ENCODE measurements around the gene SLC25A47. TPM values are rescaled to one million over a fixed set of nuclear protein-coding genes. Genes with fewer than 3 reads are reported as not detected.

The SLC25A47 gene
- total RNA-seq, 1 experiment from 2014 or later: not detected

GRCh38 chr14:100333311-100333710 is 10.2 kb downstream of the SLC25A47 start:
- no peak overlapping the region for H3K27ac Mint-ChIP-seq (ENCODE audit: low read depth, unreplicated experiment)
- no peaks in the 10 kb centered on the region for H3K4me1 Mint-ChIP-seq (ENCODE audit: insufficient read depth, unreplicated experiment)
- intact Hi-C loops (cut with micrococcal nuclease): no loop called here
- H3K4me3 Mint-ChIP-seq (ENCODE audit: unreplicated experiment): no peak overlapping the region
- H3K9me3 Mint-ChIP-seq (ENCODE audit: unreplicated experiment): no peaks in the 10 kb centered on the region
- ChIA-PET CTCF (interaction anchor here (0.7 kb wide), 1 partner anchor 225 kb away, joined by 4 read pairs; no protein-coding TSS in a partner anchor), POLR2A (no interaction called here)
- TF ChIP-seq, protein P1, sequence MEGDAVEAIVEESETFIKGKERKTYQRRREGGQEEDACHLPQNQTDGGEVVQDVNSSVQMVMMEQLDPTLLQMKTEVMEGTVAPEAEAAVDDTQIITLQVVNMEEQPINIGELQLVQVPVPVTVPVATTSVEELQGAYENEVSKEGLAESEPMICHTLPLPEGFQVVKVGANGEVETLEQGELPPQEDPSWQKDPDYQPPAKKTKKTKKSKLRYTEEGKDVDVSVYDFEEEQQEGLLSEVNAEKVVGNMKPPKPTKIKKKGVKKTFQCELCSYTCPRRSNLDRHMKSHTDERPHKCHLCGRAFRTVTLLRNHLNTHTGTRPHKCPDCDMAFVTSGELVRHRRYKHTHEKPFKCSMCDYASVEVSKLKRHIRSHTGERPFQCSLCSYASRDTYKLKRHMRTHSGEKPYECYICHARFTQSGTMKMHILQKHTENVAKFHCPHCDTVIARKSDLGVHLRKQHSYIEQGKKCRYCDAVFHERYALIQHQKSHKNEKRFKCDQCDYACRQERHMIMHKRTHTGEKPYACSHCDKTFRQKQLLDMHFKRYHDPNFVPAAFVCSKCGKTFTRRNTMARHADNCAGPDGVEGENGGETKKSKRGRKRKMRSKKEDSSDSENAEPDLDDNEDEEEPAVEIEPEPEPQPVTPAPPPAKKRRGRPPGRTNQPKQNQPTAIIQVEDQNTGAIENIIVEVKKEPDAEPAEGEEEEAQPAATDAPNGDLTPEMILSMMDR (IDR thresholded peaks at IDR 0.05; ENCODE audit: unreplicated experiment): no peak
- no TSS peak for BruUV-seq (replicated peaks)
- H3K36me3 Mint-ChIP-seq (ENCODE audit: insufficient read depth, unreplicated experiment): peaks cover 34% of the 10 kb centered on the region
- H3K27me3 Mint-ChIP-seq (ENCODE audit: insufficient read depth, unreplicated experiment): no peaks in the 10 kb centered on the region
- DNase-seq (ENCODE audit: unreplicated experiment): no peak

DNA sequence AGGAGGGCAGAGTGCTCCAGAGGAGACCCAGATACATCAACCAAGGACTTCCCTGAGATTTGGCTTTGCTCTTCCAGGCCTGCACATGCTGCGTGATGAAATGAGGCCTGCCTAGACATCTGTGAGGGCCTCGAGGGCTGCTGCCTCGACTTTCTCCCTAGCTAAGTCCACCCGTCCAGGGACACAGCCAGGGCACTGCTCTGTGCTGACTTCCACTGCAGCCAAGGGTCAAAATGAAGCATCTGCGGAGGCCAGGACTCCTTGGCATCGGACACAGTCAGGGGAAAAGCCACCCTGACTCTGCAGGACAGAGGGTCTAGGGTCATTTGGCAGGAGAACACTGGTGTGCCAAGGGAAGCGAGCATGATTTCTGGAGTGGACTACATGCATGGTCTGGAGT is 10.7 kb downstream of the SLC25A47 start:
- no peaks in the 10 kb centered on the region for H3K27me3 Mint-ChIP-seq (ENCODE audit: insufficient read depth, unreplicated experiment)
- H3K27ac Mint-ChIP-seq (ENCODE audit: low read depth, unreplicated experiment): no peak overlapping the region
- H3K4me3 Mint-ChIP-seq (ENCODE audit: unreplicated experiment): no peak overlapping the region
- BruUV-seq (replicated peaks): TSS peak; percentile 83
- H3K9me3 Mint-ChIP-seq (ENCODE audit: unreplicated experiment): no peaks in the 10 kb centered on the region
- TF ChIP-seq, protein P1 (IDR thresholded peaks at IDR 0.05; ENCODE audit: unreplicated experiment): no peak
- intact Hi-C loops (cut with micrococcal nuclease): no loop called here
- peaks cover 38% of the 10 kb centered on the region for H3K36me3 Mint-ChIP-seq (ENCODE audit: insufficient read depth, unreplicated experiment)
- DNase-seq (ENCODE audit: unreplicated experiment): no peak
- no peaks in the 10 kb centered on the region for H3K4me1 Mint-ChIP-seq (ENCODE audit: insufficient read depth, unreplicated experiment)
- ChIA-PET POLR2A (no interaction called here), CTCF (no interaction called here)

GRCh38 chr14:100334904-100335303 is 11.8 kb downstream of the SLC25A47 start:
- ChIA-PET CTCF (no interaction called here), POLR2A (interaction anchor here (0.7 kb wide), 1 partner anchor 12 kb away, joined by 3 read pairs; no protein-coding TSS in a partner anchor)
- BruUV-seq (replicated peaks): no TSS peak
- intact Hi-C loops (cut with micrococcal nuclease): no loop called here
- peaks cover 41% of the 10 kb centered on the region for H3K36me3 Mint-ChIP-seq (ENCODE audit: insufficient read depth, unreplicated experiment)
- TF ChIP-seq, protein P1 (IDR thresholded peaks at IDR 0.05; ENCODE audit: unreplicated experiment): no peak
- no peaks in the 10 kb centered on the region for H3K27me3 Mint-ChIP-seq (ENCODE audit: insufficient read depth, unreplicated experiment)
- H3K4me1 Mint-ChIP-seq (ENCODE audit: insufficient read depth, unreplicated experiment): no peaks in the 10 kb centered on the region
- no peak overlapping the region for H3K4me3 Mint-ChIP-seq (ENCODE audit: unreplicated experiment)
- H3K9me3 Mint-ChIP-seq (ENCODE audit: unreplicated experiment): no peaks in the 10 kb centered on the region
- no peak overlapping the region for H3K27ac Mint-ChIP-seq (ENCODE audit: low read depth, unreplicated experiment)
- no peak for DNase-seq (ENCODE audit: unreplicated experiment)

GRCh38 chr14:100336618-100337530 is 13.7 kb downstream of the SLC25A47 start:
- Mint-ChIP-seq H3K27me3 (ENCODE audit: insufficient read depth, unreplicated experiment) (no peaks in the 10 kb centered on the region), H3K36me3 (ENCODE audit: insufficient read depth, unreplicated experiment) (peaks cover 59% of the 10 kb centered on the region), H3K4me1 (ENCODE audit: insufficient read depth, unreplicated experiment) (no peaks in the 10 kb centered on the region), H3K4me3 (ENCODE audit: unreplicated experiment) (no peak overlapping the region), H3K9me3 (ENCODE audit: unreplicated experiment) (no peaks in the 10 kb centered on the region), H3K27ac (ENCODE audit: low read depth, unreplicated experiment) (no peak overlapping the region)
- intact Hi-C loops (cut with micrococcal nuclease): no loop called here
- ChIA-PET POLR2A (interaction anchor here (0.5 kb wide), 1 partner anchor 59 kb away, joined by 3 read pairs; no protein-coding TSS in a partner anchor), CTCF (interaction anchor here (1.0 kb wide), 1 partner anchor 66 kb away, joined by 3 read pairs; no protein-coding TSS in a partner anchor)
- DNase-seq (ENCODE audit: unreplicated experiment): no peak
- no TSS peak for BruUV-seq (replicated peaks)
- TF ChIP-seq, protein P1 (IDR thresholded peaks at IDR 0.05; ENCODE audit: unreplicated experiment): no peak

Measured in MCF 10A (cell line).